ENCODE measurements around the gene CNKSR3. TPM values are rescaled to one million over a fixed set of nuclear protein-coding genes. Genes with fewer than 3 reads are reported as not detected.

Gene CNKSR3
- polyA plus RNA-seq, 6 donors from 2014 or later, result not detected

- Mint-ChIP-seq H3K4me1 (no peaks in the 10 kb centered on the region), H3K27ac (no peak overlapping the region), H3K9me3 (no peaks in the 10 kb centered on the region), H3K36me3 (no peaks in the 10 kb centered on the region), H3K4me3 (no peak overlapping the region), H3K27me3 (peaks cover 0 to 8% (median 4%) of the 10 kb centered on the region in 3 donors)
- no peak for DNase-seq
- ATAC-seq (ENCODE audit: low read depth in 2 of 2), result no peak
These were observed 27.2 kb upstream of the CNKSR3 start for GRCh38 chr6:154537511-154538325.

GRCh38 chr6:154536999-154537398 lies 26.5 kb upstream of the CNKSR3 start:
- H3K4me1 Mint-ChIP-seq, result no peaks in the 10 kb centered on the region
- no peaks in the 10 kb centered on the region for H3K36me3 Mint-ChIP-seq
- ATAC-seq (ENCODE audit: low read depth in 2 of 2), result no peak
- H3K27ac Mint-ChIP-seq, result no peak overlapping the region
- no peak overlapping the region for H3K4me3 Mint-ChIP-seq
- DNase-seq, result no peak
- H3K27me3 Mint-ChIP-seq, result peaks cover 0 to 8% (median 4%) of the 10 kb centered on the region in 3 donors
- H3K9me3 Mint-ChIP-seq, result peaks cover 0 to 3% (median 0%) of the 10 kb centered on the region in 7 donors

GRCh38 chr6:154536255-154536654 lies 25.8 kb upstream of the CNKSR3 start:
- DNase-seq (no peak), ATAC-seq (ENCODE audit: low read depth in 2 of 2) (no peak)
- Mint-ChIP-seq H3K4me1 (no peaks in the 10 kb centered on the region), H3K27me3 (peaks cover 0 to 8% (median 4%) of the 10 kb centered on the region in 3 donors), H3K4me3 (no peak overlapping the region), H3K27ac (no peak overlapping the region), H3K36me3 (no peaks in the 10 kb centered on the region), H3K9me3 (peaks cover 0 to 3% (median 0%) of the 10 kb centered on the region in 7 donors)

- peaks cover 0 to 3% (median 0%) of the 10 kb centered on the region in 7 donors for H3K9me3 Mint-ChIP-seq
- DNase-seq (no peak), ATAC-seq (ENCODE audit: low read depth in 2 of 2) (no peak)
- H3K27me3 Mint-ChIP-seq, result peaks cover 0 to 8% (median 4%) of the 10 kb centered on the region in 3 donors
- no peaks in the 10 kb centered on the region for H3K4me1 Mint-ChIP-seq
- H3K36me3 Mint-ChIP-seq, result no peaks in the 10 kb centered on the region
- H3K27ac Mint-ChIP-seq, result no peak overlapping the region
- H3K4me3 Mint-ChIP-seq, result no peak overlapping the region
These were observed 25.4 kb upstream of the CNKSR3 start for GRCh38 chr6:154535851-154536250.

- Mint-ChIP-seq H3K27ac (no peak overlapping the region), H3K36me3 (no peaks in the 10 kb centered on the region), H3K4me3 (no peak overlapping the region), H3K9me3 (peaks cover 0 to 3% (median 0%) of the 10 kb centered on the region in 7 donors), H3K27me3 (peaks cover 0 to 8% (median 4%) of the 10 kb centered on the region in 3 donors), H3K4me1 (no peaks in the 10 kb centered on the region)
- DNase-seq, result no peak
- no peak for ATAC-seq (ENCODE audit: low read depth in 2 of 2)
These were observed 24.7 kb upstream of the CNKSR3 start for GRCh38 chr6:154535147-154535546.

- H3K4me1 Mint-ChIP-seq, result no peaks in the 10 kb centered on the region
- DNase-seq, result no peak
- no peaks in the 10 kb centered on the region for H3K36me3 Mint-ChIP-seq
- no peak overlapping the region for H3K27ac Mint-ChIP-seq
- H3K9me3 Mint-ChIP-seq, result peaks cover 0 to 3% (median 0%) of the 10 kb centered on the region in 7 donors
- no peak overlapping the region for H3K4me3 Mint-ChIP-seq
- peaks cover 0 to 8% (median 4%) of the 10 kb centered on the region in 3 donors for H3K27me3 Mint-ChIP-seq
- no peak for ATAC-seq (ENCODE audit: low read depth in 2 of 2)
These were observed 24.0 kb upstream of the CNKSR3 start for GRCh38 chr6:154534531-154534930.

GRCh38 chr6:154532426-154532825 lies 21.9 kb upstream of the CNKSR3 start:
- Mint-ChIP-seq H3K27me3 (peaks cover 0 to 8% (median 4%) of the 10 kb centered on the region in 3 donors), H3K27ac (no peak overlapping the region), H3K36me3 (no peaks in the 10 kb centered on the region), H3K4me3 (no peak overlapping the region), H3K4me1 (no peaks in the 10 kb centered on the region), H3K9me3 (peaks cover 0 to 3% (median 0%) of the 10 kb centered on the region in 7 donors)
- DNase-seq (no peak), ATAC-seq (ENCODE audit: low read depth in 2 of 2) (no peak)

- no peaks in the 10 kb centered on the region for H3K4me1 Mint-ChIP-seq
- H3K27me3 Mint-ChIP-seq, result no peaks in the 10 kb centered on the region
- DNase-seq (no peak), ATAC-seq (ENCODE audit: low read depth in 2 of 2) (no peak)
- no peak overlapping the region for H3K27ac Mint-ChIP-seq
- peaks cover 0 to 3% (median 0%) of the 10 kb centered on the region in 7 donors for H3K9me3 Mint-ChIP-seq
- no peak overlapping the region for H3K4me3 Mint-ChIP-seq
- H3K36me3 Mint-ChIP-seq, result no peaks in the 10 kb centered on the region
These were observed 19.5 kb upstream of the CNKSR3 start for GRCh38 chr6:154529957-154530356.

- Mint-ChIP-seq H3K27me3 (no peaks in the 10 kb centered on the region), H3K4me1 (no peaks in the 10 kb centered on the region), H3K27ac (no peak overlapping the region), H3K4me3 (no peak overlapping the region), H3K36me3 (no peaks in the 10 kb centered on the region), H3K9me3 (peaks cover 0 to 3% (median 0%) of the 10 kb centered on the region in 7 donors)
- DNase-seq (no peak), ATAC-seq (ENCODE audit: low read depth in 2 of 2) (no peak)
These were observed 17.9 kb upstream of the CNKSR3 start for GRCh38 chr6:154528310-154528915.

- Mint-ChIP-seq H3K4me1 (no peaks in the 10 kb centered on the region), H3K36me3 (no peaks in the 10 kb centered on the region), H3K27me3 (no peaks in the 10 kb centered on the region), H3K27ac (no peak overlapping the region), H3K4me3 (no peak overlapping the region), H3K9me3 (peaks cover 0 to 2% (median 0%) of the 10 kb centered on the region in 7 donors)
- DNase-seq, result no peak
- ATAC-seq (ENCODE audit: low read depth in 2 of 2), result no peak
These were observed 16.5 kb upstream of the CNKSR3 start for GRCh38 chr6:154526996-154527395.

- no peaks in the 10 kb centered on the region for H3K36me3 Mint-ChIP-seq
- no peak overlapping the region for H3K4me3 Mint-ChIP-seq
- DNase-seq (no peak), ATAC-seq (ENCODE audit: low read depth in 2 of 2) (no peak)
- no peaks in the 10 kb centered on the region for H3K9me3 Mint-ChIP-seq
- no peaks in the 10 kb centered on the region for H3K4me1 Mint-ChIP-seq
- H3K27me3 Mint-ChIP-seq, result peaks cover 0 to 11% (median 4%) of the 10 kb centered on the region in 3 donors
- no peak overlapping the region for H3K27ac Mint-ChIP-seq
These were observed 12.1 kb upstream of the CNKSR3 start for GRCh38 chr6:154522576-154522975.

GRCh38 chr6:154521412-154521811 lies 10.9 kb upstream of the CNKSR3 start:
- ATAC-seq (ENCODE audit: low read depth in 2 of 2), result no peak
- Mint-ChIP-seq H3K4me1 (no peaks in the 10 kb centered on the region), H3K4me3 (no peak overlapping the region), H3K36me3 (no peaks in the 10 kb centered on the region), H3K27ac (no peak overlapping the region), H3K27me3 (peaks cover 0 to 11% (median 7%) of the 10 kb centered on the region in 3 donors), H3K9me3 (no peaks in the 10 kb centered on the region)
- no peak for DNase-seq

- H3K4me3 Mint-ChIP-seq, result no peak overlapping the region
- H3K36me3 Mint-ChIP-seq, result no peaks in the 10 kb centered on the region
These were observed 9.8 kb upstream of the CNKSR3 start for GRCh38 chr6:154520280-154520679.

GRCh38 chr6:154518396-154518795 lies 7.9 kb upstream of the CNKSR3 start:
- Mint-ChIP-seq H3K4me3 (no peak overlapping the region), H3K27me3 (peaks cover 10 to 22% (median 22%) of the 10 kb centered on the region in 3 donors), H3K27ac (no peak overlapping the region), H3K9me3 (no peaks in the 10 kb centered on the region), H3K4me1 (no peaks in the 10 kb centered on the region), H3K36me3 (no peaks in the 10 kb centered on the region)
- no peak for DNase-seq
- ATAC-seq (ENCODE audit: low read depth in 2 of 2), result no peak

More at GRCh38 chr6:154520280-154520679, 9.8 kb upstream of the CNKSR3 start:
- H3K4me1 Mint-ChIP-seq, result no peaks in the 10 kb centered on the region
- ATAC-seq (ENCODE audit: low read depth in 2 of 2) (no peak), DNase-seq (no peak)
- H3K27ac Mint-ChIP-seq, result no peak overlapping the region
- H3K9me3 Mint-ChIP-seq, result no peaks in the 10 kb centered on the region
- H3K27me3 Mint-ChIP-seq, result peaks cover 4 to 17% (median 13%) of the 10 kb centered on the region in 3 donors
